Measurements from ENCODE around the gene NPR3.
A peak's percentile ranks its signal among the peaks of the same experiment; 100 is the strongest.

The NPR3 gene

GRCh38 chr5:32680183-32680582, 30.9 kb upstream of the NPR3 start:
- Histone ChIP-seq H3K9ac (ENCODE audit: insufficient read length, low read depth) (no peak overlapping the region), H3K9me3 (ENCODE audit: insufficient read depth, low read length) (peaks cover 15% of the 10 kb centered on the region; the same call in 1 of the 2 replicates), H3K27me3 (ENCODE audit: insufficient read depth, insufficient read length) (no peaks in the 10 kb centered on the region), H3K4me3 (ENCODE audit: insufficient read length, low read depth) (no peak overlapping the region), H3K4me1 (ENCODE audit: insufficient read depth, insufficient read length) (no peaks in the 10 kb centered on the region), H3K36me3 (ENCODE audit: insufficient read depth, insufficient read length, low read length) (no peaks in the 10 kb centered on the region)
- peak; percentile 1 for DNase-seq (ENCODE audit: low read depth, low spot score)
- no peak for TF ChIP-seq ZNF274 (IDR thresholded peaks at IDR 0.05; ENCODE audit: low read depth, low read length)
- TF ChIP-seq SUZ12 (IDR thresholded peaks at IDR 0.05; ENCODE audit: extremely low read depth, insufficient read depth, insufficient read length): no peak
- TF ChIP-seq YY1 (IDR thresholded peaks at IDR 0.05; ENCODE audit: insufficient read depth, insufficient read length): no peak

- no peaks in the 10 kb centered on the region for H3K4me1 ChIP-seq (ENCODE audit: insufficient read depth, insufficient read length)
- no peak overlapping the region for H3K9ac ChIP-seq (ENCODE audit: insufficient read length, low read depth)
- DNase-seq (ENCODE audit: low read depth, low spot score): no peak
- no peaks in the 10 kb centered on the region for H3K27me3 ChIP-seq (ENCODE audit: insufficient read depth, insufficient read length)
- H3K9me3 ChIP-seq (ENCODE audit: insufficient read depth, low read length): peaks cover 15% of the 10 kb centered on the region; the same call in 1 of the 2 replicates
- no peaks in the 10 kb centered on the region for H3K36me3 ChIP-seq (ENCODE audit: insufficient read depth, insufficient read length, low read length)
- H3K4me3 ChIP-seq (ENCODE audit: insufficient read length, low read depth): no peak overlapping the region
- TF ChIP-seq ZNF274 (IDR thresholded peaks at IDR 0.05; ENCODE audit: low read depth, low read length) (no peak), SUZ12 (IDR thresholded peaks at IDR 0.05; ENCODE audit: extremely low read depth, insufficient read depth, insufficient read length) (no peak), YY1 (IDR thresholded peaks at IDR 0.05; ENCODE audit: insufficient read depth, insufficient read length) (no peak)
Measured at GRCh38 chr5:32683125-32683524, 28.0 kb upstream of the NPR3 start.

- DNase-seq (ENCODE audit: low read depth, low spot score): no peak
- no peaks in the 10 kb centered on the region for H3K27me3 ChIP-seq (ENCODE audit: insufficient read depth, insufficient read length)
- H3K9ac ChIP-seq (ENCODE audit: insufficient read length, low read depth): no peak overlapping the region
- TF ChIP-seq YY1 (IDR thresholded peaks at IDR 0.05; ENCODE audit: insufficient read depth, insufficient read length): no peak
- TF ChIP-seq SUZ12 (IDR thresholded peaks at IDR 0.05; ENCODE audit: extremely low read depth, insufficient read depth, insufficient read length): no peak
- TF ChIP-seq ZNF274 (IDR thresholded peaks at IDR 0.05; ENCODE audit: low read depth, low read length): no peak
- H3K36me3 ChIP-seq (ENCODE audit: insufficient read depth, insufficient read length, low read length): no peaks in the 10 kb centered on the region
- H3K4me3 ChIP-seq (ENCODE audit: insufficient read length, low read depth): no peak overlapping the region
- H3K4me1 ChIP-seq (ENCODE audit: insufficient read depth, insufficient read length): no peaks in the 10 kb centered on the region
- H3K9me3 ChIP-seq (ENCODE audit: insufficient read depth, low read length): peaks cover 15% of the 10 kb centered on the region; the same call in 1 of the 2 replicates
Measured at GRCh38 chr5:32684260-32684659, 26.9 kb upstream of the NPR3 start.

- Histone ChIP-seq H3K27me3 (ENCODE audit: insufficient read depth, insufficient read length) (no peaks in the 10 kb centered on the region), H3K36me3 (ENCODE audit: insufficient read depth, insufficient read length, low read length) (no peaks in the 10 kb centered on the region), H3K9ac (ENCODE audit: insufficient read length, low read depth) (no peak overlapping the region), H3K4me3 (ENCODE audit: insufficient read length, low read depth) (no peak overlapping the region), H3K9me3 (ENCODE audit: insufficient read depth, low read length) (peaks cover 15% of the 10 kb centered on the region; the same call in 1 of the 2 replicates), H3K4me1 (ENCODE audit: insufficient read depth, insufficient read length) (no peaks in the 10 kb centered on the region)
- no peak for DNase-seq (ENCODE audit: low read depth, low spot score)
- TF ChIP-seq ZNF274 (IDR thresholded peaks at IDR 0.05; ENCODE audit: low read depth, low read length) (no peak), YY1 (IDR thresholded peaks at IDR 0.05; ENCODE audit: insufficient read depth, insufficient read length) (no peak), SUZ12 (IDR thresholded peaks at IDR 0.05; ENCODE audit: extremely low read depth, insufficient read depth, insufficient read length) (no peak)
Measured at GRCh38 chr5:32686799-32687498, 24.2 kb upstream of the NPR3 start.

GRCh38 chr5:32687499-32687831, 23.7 kb upstream of the NPR3 start:
- DNase-seq (ENCODE audit: low read depth, low spot score): no peak
- H3K4me1 ChIP-seq (ENCODE audit: insufficient read depth, insufficient read length): no peaks in the 10 kb centered on the region
- TF ChIP-seq ZNF274 (IDR thresholded peaks at IDR 0.05; ENCODE audit: low read depth, low read length) (no peak), YY1 (IDR thresholded peaks at IDR 0.05; ENCODE audit: insufficient read depth, insufficient read length) (no peak), SUZ12 (IDR thresholded peaks at IDR 0.05; ENCODE audit: extremely low read depth, insufficient read depth, insufficient read length) (no peak)
- H3K4me3 ChIP-seq (ENCODE audit: insufficient read length, low read depth): no peak overlapping the region
- H3K27me3 ChIP-seq (ENCODE audit: insufficient read depth, insufficient read length): no peaks in the 10 kb centered on the region
- H3K36me3 ChIP-seq (ENCODE audit: insufficient read depth, insufficient read length, low read length): no peaks in the 10 kb centered on the region
- H3K9ac ChIP-seq (ENCODE audit: insufficient read length, low read depth): no peak overlapping the region
- H3K9me3 ChIP-seq (ENCODE audit: insufficient read depth, low read length): peaks cover 15% of the 10 kb centered on the region; the same call in 1 of the 2 replicates

GRCh38 chr5:32690153-32690552, 21.0 kb upstream of the NPR3 start:
- no peak for DNase-seq (ENCODE audit: low read depth, low spot score)
- TF ChIP-seq SUZ12 (IDR thresholded peaks at IDR 0.05; ENCODE audit: extremely low read depth, insufficient read depth, insufficient read length): no peak
- H3K9ac ChIP-seq (ENCODE audit: insufficient read length, low read depth): no peak overlapping the region

GRCh38 chr5:32690666-32691065, 20.5 kb upstream of the NPR3 start:
- H3K27me3 ChIP-seq (ENCODE audit: insufficient read depth, insufficient read length): no peaks in the 10 kb centered on the region
- TF ChIP-seq SUZ12 (IDR thresholded peaks at IDR 0.05; ENCODE audit: extremely low read depth, insufficient read depth, insufficient read length) (no peak), ZNF274 (IDR thresholded peaks at IDR 0.05; ENCODE audit: low read depth, low read length) (no peak), YY1 (IDR thresholded peaks at IDR 0.05; ENCODE audit: insufficient read depth, insufficient read length) (no peak)
- no peak overlapping the region for H3K9ac ChIP-seq (ENCODE audit: insufficient read length, low read depth)
- DNase-seq (ENCODE audit: low read depth, low spot score): no peak
- H3K4me1 ChIP-seq (ENCODE audit: insufficient read depth, insufficient read length): no peaks in the 10 kb centered on the region
- no peak overlapping the region for H3K4me3 ChIP-seq (ENCODE audit: insufficient read length, low read depth)
- H3K36me3 ChIP-seq (ENCODE audit: insufficient read depth, insufficient read length, low read length): no peaks in the 10 kb centered on the region
- H3K9me3 ChIP-seq (ENCODE audit: insufficient read depth, low read length): no peaks in the 10 kb centered on the region

More at GRCh38 chr5:32690153-32690552, 21.0 kb upstream of the NPR3 start:
- Histone ChIP-seq H3K9me3 (ENCODE audit: insufficient read depth, low read length) (0 out of 2 replicates have a peak, but pooled peaks cover under 1% of the 10 kb centered on the region), H3K36me3 (ENCODE audit: insufficient read depth, insufficient read length, low read length) (no peaks in the 10 kb centered on the region), H3K27me3 (ENCODE audit: insufficient read depth, insufficient read length) (no peaks in the 10 kb centered on the region), H3K4me3 (ENCODE audit: insufficient read length, low read depth) (no peak overlapping the region), H3K4me1 (ENCODE audit: insufficient read depth, insufficient read length) (no peaks in the 10 kb centered on the region)
